OCI-LY1 (cell line): ENCODE data around the gene RFX8.

Experiments
- H2AFZ ChIP-seq: fragments of 200-600 bp; sonication (generic), shearing (Covaris generic); 2 replicates; pipeline ENCODE4 v1.6.0; 2014; ENCODE audit warnings: antibody characterized with exemption, mild to moderate bottlenecking, low read length
- H3F3A ChIP-seq: fragments of 200-600 bp; sonication (generic), shearing (Covaris generic); 2 replicates; pipeline ENCODE4 v1.6.0; 2014; ENCODE audit warnings: mild to moderate bottlenecking, antibody characterized with exemption, low read length, moderate library complexity; ENCODE audit not compliant: insufficient read depth
- H3K27ac ChIP-seq: fragments of 200-600 bp; sonication (generic); 2 replicates; pipeline ENCODE4 v1.5.1; 2014; ENCODE audit warnings: low read length, mixed run types, mild to moderate bottlenecking, low read depth; ENCODE audit not compliant: poor library complexity, severe bottlenecking
- H3K27me3 ChIP-seq: fragments of 200-600 bp; sonication (generic); 2 replicates; pipeline ENCODE4 v1.6.0; 2014; ENCODE audit warnings: antibody characterized with exemption, mild to moderate bottlenecking, low read length, moderate library complexity; ENCODE audit not compliant: insufficient read depth
- H3K36me3 ChIP-seq: fragments of 200-600 bp; sonication (generic); 2 replicates; pipeline ENCODE4 v1.6.1; 2014; ENCODE audit warnings: mild to moderate bottlenecking, antibody characterized with exemption, low read length, moderate library complexity, mixed read lengths; ENCODE audit not compliant: insufficient read depth
- H3K4me1 ChIP-seq: fragments of 200-600 bp; sonication (generic); 2 replicates; pipeline ENCODE4 v1.5.1; 2014; ENCODE audit warnings: mild to moderate bottlenecking, low read length, moderate library complexity; ENCODE audit not compliant: insufficient read depth, severe bottlenecking
- H3K4me2 ChIP-seq: fragments of 200-600 bp; sonication (generic), shearing (Covaris generic); 2 replicates; pipeline ENCODE4 v1.6.1; 2014; ENCODE audit warnings: low read length
- H3K4me3 ChIP-seq: fragments of 200-600 bp; sonication (generic); 2 replicates; pipeline ENCODE4 v1.5.1; 2014; ENCODE audit warnings: low read length, low read depth, mild to moderate bottlenecking, mixed read lengths; ENCODE audit not compliant: poor library complexity, severe bottlenecking
- H3K79me2 ChIP-seq: fragments of 200-600 bp; shearing (Covaris generic); 2 replicates; pipeline ENCODE4 v1.6.1; 2016; ENCODE audit warnings: mixed run types, low read length, mixed read lengths; ENCODE audit not compliant: insufficient read depth
- H3K9ac ChIP-seq: fragments of 200-600 bp; sonication (generic), shearing (Covaris generic); 2 replicates; pipeline ENCODE4 v1.6.1; 2014; ENCODE audit warnings: mild to moderate bottlenecking, low read length, mixed read lengths
- H3K9me2 ChIP-seq: fragments of 200-600 bp; sonication (generic), shearing (Covaris generic); 2 replicates; pipeline ENCODE4 v1.6.1; 2014; ENCODE audit warnings: low read depth, mild to moderate bottlenecking, low read length, mixed read lengths
- H3K9me3 ChIP-seq: fragments of 200-600 bp; shearing (Covaris generic); 2 replicates; pipeline ENCODE4 v1.6.1; 2014; ENCODE audit warnings: low read length, mixed read lengths
- H4K20me1 ChIP-seq: fragments of 200-600 bp; sonication (generic), shearing (Covaris generic); 2 replicates; pipeline ENCODE4 v1.6.0; 2016; ENCODE audit warnings: mild to moderate bottlenecking, low read length; ENCODE audit not compliant: insufficient read depth
- CTCF ChIP-seq: fragments of 200-600 bp; sonication (generic), shearing (Covaris generic); IDR thresholded peaks from 2 replicates; pipeline ENCODE4 v1.5.1; 2017; ENCODE audit warnings: mild to moderate bottlenecking, antibody characterized with exemption, low read length, moderate library complexity, mixed read lengths
- EZH2 ChIP-seq: fragments of 200-600 bp; sonication (generic), shearing (Covaris generic); IDR thresholded peaks from 2 replicates; pipeline ENCODE4 v1.8.0; 2017; ENCODE audit warnings: borderline replicate concordance, mixed run types, mild to moderate bottlenecking, antibody characterized with exemption, low read length, moderate library complexity, mixed read lengths

Gene RFX8

GRCh38 chr2:101473911-101474701 is 806 bp downstream of the RFX8 start:
- no peaks in the 10 kb centered on the region for H3K79me2 ChIP-seq
- H3K36me3 ChIP-seq, result no peaks in the 10 kb centered on the region
- no peaks in the 10 kb centered on the region for H3K9me2 ChIP-seq
- no peak overlapping the region for H3K4me3 ChIP-seq
- TF ChIP-seq CTCF (no peak), EZH2 (no peak)
- H3F3A ChIP-seq, result no peaks in the 10 kb centered on the region
- no peak overlapping the region for H2AFZ ChIP-seq
- no peaks in the 10 kb centered on the region for H3K4me1 ChIP-seq
- no peak overlapping the region for H3K9ac ChIP-seq
- H3K27me3 ChIP-seq, result no peaks in the 10 kb centered on the region
- H4K20me1 ChIP-seq, result no peaks in the 10 kb centered on the region
- H3K27ac ChIP-seq, result no peak overlapping the region
- no peak overlapping the region for H3K4me2 ChIP-seq
- no peaks in the 10 kb centered on the region for H3K9me3 ChIP-seq

- no peak overlapping the region for H3K4me3 ChIP-seq
- no peak overlapping the region for H3K27ac ChIP-seq
- no peak overlapping the region for H3K9ac ChIP-seq
These were observed 1.4 kb downstream of the RFX8 start for GRCh38 chr2:101473591-101473910.

GRCh38 chr2:101469863-101470262 is 5.0 kb downstream of the RFX8 start:
- Histone ChIP-seq H3K27me3 (no peaks in the 10 kb centered on the region), H3K79me2 (no peaks in the 10 kb centered on the region), H3K9ac (no peak overlapping the region), H3K27ac (no peak overlapping the region), H3F3A (no peaks in the 10 kb centered on the region), H3K36me3 (no peaks in the 10 kb centered on the region), H3K9me3 (no peaks in the 10 kb centered on the region), H3K4me3 (no peak overlapping the region), H4K20me1 (no peaks in the 10 kb centered on the region), H3K9me2 (no peaks in the 10 kb centered on the region), H3K4me1 (no peaks in the 10 kb centered on the region), H3K4me2 (no peak overlapping the region), H2AFZ (no peak overlapping the region)
- TF ChIP-seq CTCF (no peak), EZH2 (no peak)

More at GRCh38 chr2:101473591-101473910, 1.4 kb downstream of the RFX8 start:
- H4K20me1 ChIP-seq, result no peaks in the 10 kb centered on the region
- no peaks in the 10 kb centered on the region for H3K9me3 ChIP-seq
- H3K4me2 ChIP-seq, result no peak overlapping the region
- no peaks in the 10 kb centered on the region for H3K9me2 ChIP-seq
- H3K27me3 ChIP-seq, result no peaks in the 10 kb centered on the region
- H2AFZ ChIP-seq, result no peak overlapping the region
- H3K79me2 ChIP-seq, result no peaks in the 10 kb centered on the region
- H3K4me1 ChIP-seq, result no peaks in the 10 kb centered on the region
- no peaks in the 10 kb centered on the region for H3F3A ChIP-seq
- TF ChIP-seq CTCF, result no peak
- no peak for TF ChIP-seq EZH2
- no peaks in the 10 kb centered on the region for H3K36me3 ChIP-seq
